Loucy (cell line): ENCODE measurements around the gene ANKS3.

Experiments
- CTCF ChIP-seq: fragments of 200-600 bp; sonication (generic); conservative IDR thresholded peaks from 2 replicates; pipeline ENCODE4 v1.5.1; 2014; ENCODE audit warnings: mild to moderate bottlenecking, antibody characterized with exemption, low read length
- EZH2phosphoT487 ChIP-seq: fragments of 200-600 bp; IDR thresholded peaks from 2 replicates; pipeline ENCODE4 v1.6.1; 2018; ENCODE audit warnings: antibody characterized with exemption, mild to moderate bottlenecking, moderate library complexity, borderline replicate concordance

- TF ChIP-seq CTCF = no peak
- TF ChIP-seq EZH2phosphoT487 = no peak
These were observed 11.2 kb upstream of the ANKS3 start for GRCh38 chr16:4745274-4745569.
